8988T (cell line): ENCODE data around the gene BABAM2.
A peak's percentile ranks its signal among the peaks of the same experiment; 100 is the strongest.
"Not testable (repeated sequence)": the region's sequence is repeated elsewhere in the genome, so short reads cannot be mapped to it uniquely, and the experiment has no call there.

Source experiments
- DNase-seq: peaks from one replicate; pipeline ENCODE4 v3.0.0; 2011

The BABAM2 gene

GRCh38 chr2:27890146-27890923, at the start of gene BABAM2, which contains the start of gene RBKS:
TSS of gene BABAM2 (plus strand) at chr2:27890729. CDS start at chr2:27894557, 3,828 bp downstream.
TSS of gene RBKS (minus strand) at chr2:27890387. CDS start at chr2:27890345, 42 bp downstream.
- peak; percentile 86 for DNase-seq

GRCh38 chr2:27842894-27843293, 47.6 kb upstream of the BABAM2 start:
- DNase-seq, result no peak

- DNase-seq, result no peak
Observed at GRCh38 chr2:27843992-27844391, 46.5 kb upstream of the BABAM2 start.

- no peak for DNase-seq
Observed at GRCh38 chr2:27844821-27845255, 45.7 kb upstream of the BABAM2 start.

- DNase-seq, result no peak
Observed at GRCh38 chr2:27847333-27847732, 43.2 kb upstream of the BABAM2 start.

- no peak for DNase-seq
Observed at GRCh38 chr2:27849558-27850205, 40.8 kb upstream of the BABAM2 start.

GRCh38 chr2:27852691-27853090, 37.8 kb upstream of the BABAM2 start:
- DNase-seq, result no peak

GRCh38 chr2:27854229-27854862, 36.2 kb upstream of the BABAM2 start:
- no peak for DNase-seq

GRCh38 chr2:27855476-27855875, 35.1 kb upstream of the BABAM2 start:
- no peak for DNase-seq

- DNase-seq, result no peak
Observed at GRCh38 chr2:27856386-27856785, 34.1 kb upstream of the BABAM2 start.

- DNase-seq, result no peak
Observed at GRCh38 chr2:27856956-27857355, 33.6 kb upstream of the BABAM2 start.

- DNase-seq, result no peak
Observed at GRCh38 chr2:27857417-27858172, 32.9 kb upstream of the BABAM2 start.

GRCh38 chr2:27860111-27860510, 30.4 kb upstream of the BABAM2 start:
- DNase-seq, result no peak

- no peak for DNase-seq
Observed at GRCh38 chr2:27863146-27863545, 27.4 kb upstream of the BABAM2 start.

GRCh38 chr2:27863955-27864354, 26.6 kb upstream of the BABAM2 start:
- DNase-seq, result not testable (repeated sequence)

- no peak for DNase-seq
Observed at GRCh38 chr2:27866237-27866636, 24.3 kb upstream of the BABAM2 start.

GRCh38 chr2:27869763-27870162, 20.8 kb upstream of the BABAM2 start:
- DNase-seq, result no peak

- DNase-seq, result no peak
Observed at GRCh38 chr2:27870724-27871123, 19.8 kb upstream of the BABAM2 start.

- DNase-seq, result no peak
Observed at GRCh38 chr2:27871802-27872201, 18.7 kb upstream of the BABAM2 start.

GRCh38 chr2:27873091-27873490, 17.4 kb upstream of the BABAM2 start:
- no peak for DNase-seq

GRCh38 chr2:27875089-27875881, 15.2 kb upstream of the BABAM2 start:
- DNase-seq, result no peak

- DNase-seq, result no peak
Observed at GRCh38 chr2:27878825-27879224, 11.7 kb upstream of the BABAM2 start.
